K562 (cell line): ENCODE results near the gene MYO3A. TPM values are rescaled to one million over a fixed set of nuclear protein-coding genes. Genes with fewer than 3 reads are reported as not detected.

Experiments used
- ATAC-seq: fragments of 200-7000 bp; cut with Tn5 transposase; 3 replicates; pipeline ENCODE4 v1.9.1; 2020; ENCODE audit warnings: moderate library complexity
- BruUV-seq: library from RNA; stranded (reverse); fragments of 400-500 nt; replicated peaks from 2 replicates; lab custom pipeline; 2021; lab: Mats Ljungman, UMichigan
- CTCF ChIA-PET: fragments of 300-600 bp; formaldehyde crosslinking; extraction: SDS; loops from one replicate; lab custom pipeline; 2021; ENCODE audit warnings: low intra/inter-chr PET ratio; lab: Yijun Ruan, JAX
- POLR2A ChIA-PET: fragments of 300-600, 350-650 bp; sonication (Branson Sonifier 250); formaldehyde crosslinking; extraction: SDS; loops from one replicate; lab custom pipeline; 2021; ENCODE audit warnings: antibody characterized with exemption, inconsistent platforms; lab: Yijun Ruan, JAX
- DNase-seq, 4 experiments: peaks; one replicate each; pipeline versions ENCODE4 v3.0.0 to v3.0.0-alpha.2; 2011 to 2018; ENCODE audit warnings: low spot score in 3 of 4, mixed read lengths in 3 of 4; ENCODE audit errors: extremely low read depth in 1 of 4
- FAIRE-seq: peaks from 2 replicates; lab custom pipeline; 2011; peaks lifted over from hg19 to GRCh38; lab: Jason Lieb, UNC
- H2AFZ ChIP-seq: 2 replicates; pipeline ENCODE4 v1.6.0; 2011; ENCODE audit warnings: low read depth, low read length, control low read depth, inconsistent platforms
- H3K27ac ChIP-seq: fragments of 200-600 bp; 3 replicates; pipeline ENCODE4 v1.8.0; 2011; ENCODE audit warnings: low read depth, mild to moderate bottlenecking, control low read depth, inconsistent platforms, low read length, moderate library complexity, mixed read lengths; ENCODE audit errors: extremely low read depth
- H3K27me3 ChIP-seq, 2 experiments: fragments of 300-600 bp in 1 of 2; 2 replicates in 1 of 2; 3 replicates in 1 of 2; pipeline versions ENCODE4 v1.6.0 to v1.8.0; 2011; ENCODE audit warnings: inconsistent platforms in 2 of 2, low read length in 2 of 2, mild to moderate bottlenecking in 1 of 2, mixed read lengths in 1 of 2, moderate library complexity in 1 of 2; ENCODE audit not compliant: control insufficient read depth in 2 of 2, insufficient read depth in 2 of 2
- H3K36me3 ChIP-seq: fragments of 300-600 bp; 3 replicates; pipeline ENCODE4 v1.8.0; 2011; ENCODE audit warnings: mild to moderate bottlenecking, low read length, inconsistent platforms; ENCODE audit not compliant: control insufficient read depth, insufficient read depth
- H3K4me1 ChIP-seq, 2 experiments: fragments of 200-600 bp in 1 of 2; replicated peaks in 1 of 2; 2 replicates in 1 of 2; 3 replicates in 1 of 2; pipeline versions ENCODE4 v1.5.1 to v1.8.0; 2011; ENCODE audit warnings: inconsistent platforms in 2 of 2, low read length in 2 of 2, mild to moderate bottlenecking in 1 of 2, mixed read lengths in 1 of 2, moderate library complexity in 1 of 2; ENCODE audit not compliant: control insufficient read depth in 2 of 2, insufficient read depth in 2 of 2
- H3K4me2 ChIP-seq: 2 replicates; pipeline ENCODE4 v1.6.1; 2011; ENCODE audit warnings: low read length, control low read depth, inconsistent platforms, mixed read lengths; ENCODE audit not compliant: insufficient read depth
- H3K4me3 ChIP-seq: fragments of 200-600 bp; sonication (generic), shearing (Covaris generic); 2 replicates; pipeline ENCODE4 v1.5.1; 2016; ENCODE audit warnings: control low read depth, inconsistent platforms
- H3K79me2 ChIP-seq: fragments of 200-600 bp; 3 replicates; pipeline ENCODE4 v1.8.0; 2011; ENCODE audit warnings: low read length, inconsistent platforms; ENCODE audit not compliant: control insufficient read depth, insufficient read depth
- H3K9ac ChIP-seq, 2 experiments: 2 replicates each; pipeline versions ENCODE4 v1.6.0 to v1.6.1; 2011; ENCODE audit warnings: low read depth in 2 of 2, low read length in 2 of 2, control low read depth in 1 of 2, inconsistent platforms in 1 of 2, mild to moderate bottlenecking in 1 of 2, mixed read lengths in 1 of 2; ENCODE audit not compliant: insufficient read depth in 1 of 2
- H3K9me1 ChIP-seq: one replicate; pipeline ENCODE4 v1.6.0; 2011; ENCODE audit warnings: inconsistent platforms, mild to moderate bottlenecking, low read length, moderate library complexity; ENCODE audit not compliant: control insufficient read depth, insufficient read depth
- H3K9me3 ChIP-seq: replicated peaks from 2 replicates; pipeline ENCODE4 v1.5.1; 2011; ENCODE audit warnings: low read depth, low read length, inconsistent platforms; ENCODE audit not compliant: control insufficient read depth, insufficient read depth
- H4K20me1 ChIP-seq: replicated peaks from 2 replicates; pipeline ENCODE4 v1.6.1; 2011; ENCODE audit warnings: low read length, inconsistent platforms, mixed read lengths; ENCODE audit not compliant: control insufficient read depth, insufficient read depth
- CREM ChIP-seq: IDR thresholded peaks from 2 replicates; pipeline ENCODE4 v1.6.1; 2014; ENCODE audit warnings: antibody characterized with exemption, low read depth
- EHMT2 ChIP-seq: fragments of 450-650 bp; IDR thresholded peaks from 2 replicates; pipeline ENCODE4 v1.6.1; 2018; ENCODE audit warnings: antibody characterized with exemption
- FUS ChIP-seq: fragments of 200-400 bp; formaldehyde crosslinking; optimal IDR thresholded peaks from 2 replicates; pipeline ENCODE3; 2017; ENCODE audit warnings: low read depth, low read length
- MAFG ChIP-seq: fragments of 450-650 bp; conservative IDR thresholded peaks from 2 replicates; pipeline ENCODE4 v1.6.1; 2016; ENCODE audit warnings: missing genetic modification characterization, missing compliant biosample characterization
- NFXL1 ChIP-seq: fragments of 450-650 bp; formaldehyde crosslinking; IDR thresholded peaks from 2 replicates; pipeline ENCODE4 v1.4.0; 2021; ENCODE audit warnings: mild to moderate bottlenecking
- POLR2AphosphoS5 ChIP-seq: IDR thresholded peaks from 2 replicates; pipeline ENCODE4 v1.6.1; 2011; ENCODE audit warnings: mild to moderate bottlenecking, low read depth, low read length, moderate library complexity; ENCODE audit not compliant: control insufficient read depth, insufficient read depth
- RBM17 ChIP-seq: fragments of 200-400 bp; formaldehyde crosslinking; IDR thresholded peaks from 2 replicates; pipeline ENCODE4 v1.6.1; 2017; ENCODE audit warnings: low read depth, mild to moderate bottlenecking, low read length, borderline replicate concordance
- RFX1 ChIP-seq: fragments of 450-650 bp; IDR thresholded peaks from 2 replicates; pipeline ENCODE4 v1.6.1; 2016; ENCODE audit warnings: mild to moderate bottlenecking, moderate library complexity
- SAFB2 ChIP-seq: fragments of 200-400 bp; formaldehyde crosslinking; IDR thresholded peaks from 2 replicates; pipeline ENCODE4 v1.6.1; 2018; ENCODE audit warnings: borderline replicate concordance, low read length, low read depth, moderate library complexity; ENCODE audit not compliant: severe bottlenecking
- SIX5 ChIP-seq, 2 experiments: IDR thresholded peaks; 2 replicates each; pipeline ENCODE4 v1.6.1; 2011; ENCODE audit warnings: low read length in 2 of 2, borderline replicate concordance in 1 of 2, low read depth in 1 of 2, mild to moderate bottlenecking in 1 of 2, moderate library complexity in 1 of 2; ENCODE audit not compliant: insufficient read depth in 1 of 2
- XRCC3 ChIP-seq: fragments of 450-650 bp; IDR thresholded peaks from 2 replicates; pipeline ENCODE4 v1.6.1; 2017; ENCODE audit warnings: mild to moderate bottlenecking, moderate library complexity
- ZBTB34 ChIP-seq: fragments of 250-450 bp; sonication (Bioruptor Pico); IDR thresholded peaks from 2 replicates; pipeline ENCODE4 v1.8.0; 2021; ENCODE audit warnings: mild to moderate bottlenecking, moderate library complexity
- ZNF253 ChIP-seq: fragments of 250-450 bp; sonication (Bioruptor Pico); conservative IDR thresholded peaks from 2 replicates; pipeline ENCODE4 v1.6.1; 2021; ENCODE audit warnings: mild to moderate bottlenecking
- ZNF280A ChIP-seq: fragments of 450-650 bp; IDR thresholded peaks from 2 replicates; pipeline ENCODE4 v1.6.1; 2018; ENCODE audit warnings: mild to moderate bottlenecking, low read depth; ENCODE audit not compliant: partially characterized antibody
- ZNF77 ChIP-seq: fragments of 250-450 bp; sonication (Bioruptor Pico); IDR thresholded peaks from 2 replicates; pipeline ENCODE4 v1.5.0; 2020
- ZSCAN32 ChIP-seq: fragments of 450-650 bp; formaldehyde crosslinking; IDR thresholded peaks from 2 replicates; pipeline ENCODE4 v1.4.0; 2020; ENCODE audit warnings: mild to moderate bottlenecking, moderate library complexity
- WGBS: fragments of 100-300 bp; shearing (Covaris generic); methylation state at CpG from one replicate; pipeline ENCODE4 v1.1.6; 2016; ENCODE audit warnings: low coverage, mixed read lengths; ENCODE audit not compliant: insufficient coverage; ENCODE audit errors: missing lambda C conversion rate; 5-methylcytosine and 5-hydroxymethylcytosine counted together
- in situ Hi-C: fragments of 300-500 bp; cut with MboI; formaldehyde crosslinking; loops from 4 replicates; pipeline ENCODE4 v1.15.0; 2018; ENCODE audit warnings: inconsistent platforms, mixed read lengths
- intact Hi-C: fragments of 100-400 bp; cut with micrococcal nuclease; formaldehyde crosslinking; loops from 2 replicates; pipeline ENCODE4 v1.14.2; 2022
- polyA plus RNA-seq, 8 experiments: library from polyadenylated mRNA; depleted of rRNA in 4 of 8; stranded (reverse) in 5 of 8; unstranded in 3 of 8; fragments of >200 nt; fragmentation: Nextera tagmentation in 2 of 8; fragmentation: Illumina TruSeq in 1 of 8; extraction: Ambion mirVana in 2 of 8; extraction: Trizol in 1 of 8; gene quantifications; 2 replicates each; pipeline versions ENCODE4 v1.2.1 to v1.2.3, GENCODE V29; 2011 to 2014; ENCODE audit warnings: inconsistent platforms in 1 of 8, missing spikeins in 1 of 8
- total RNA-seq, 7 experiments: library from RNA; depleted of rRNA in 6 of 7; stranded (reverse); fragments of >200 nt in 6 of 7; fragmentation: Illumina TruSeq in 2 of 7; extraction: Trizol in 2 of 7; gene quantifications; 2 replicates each; pipeline versions ENCODE4 v1.2.1 to v1.2.3, GENCODE V29; 2011 to 2021; ENCODE audit warnings: low replicate concordance in 1 of 7
- TF ChIP-seq, protein P1 (sequence below): fragments of 450-650 bp; IDR thresholded peaks from 2 replicates; pipeline ENCODE4 v1.7.1; 2018; ENCODE audit warnings: mild to moderate bottlenecking, low read depth; ENCODE audit not compliant: partially characterized antibody

Gene MYO3A
- total and polyA plus RNA-seq, 9 of the 15 experiments (the other 6 are each of a cell fraction or from before 2014, with no cell fraction given) = not detected

- TF ChIP-seq ZBTB34 (no peak), MAFG (tag) (no peak), ZNF253 (CRISPR knock-in tag) (no peak), EHMT2 (no peak), FUS (no peak), ZNF280A (no peak)
These were observed 277.9 kb downstream of the MYO3A start (continued) for GRCh38 chr10:26211781-26212444.

DNA sequence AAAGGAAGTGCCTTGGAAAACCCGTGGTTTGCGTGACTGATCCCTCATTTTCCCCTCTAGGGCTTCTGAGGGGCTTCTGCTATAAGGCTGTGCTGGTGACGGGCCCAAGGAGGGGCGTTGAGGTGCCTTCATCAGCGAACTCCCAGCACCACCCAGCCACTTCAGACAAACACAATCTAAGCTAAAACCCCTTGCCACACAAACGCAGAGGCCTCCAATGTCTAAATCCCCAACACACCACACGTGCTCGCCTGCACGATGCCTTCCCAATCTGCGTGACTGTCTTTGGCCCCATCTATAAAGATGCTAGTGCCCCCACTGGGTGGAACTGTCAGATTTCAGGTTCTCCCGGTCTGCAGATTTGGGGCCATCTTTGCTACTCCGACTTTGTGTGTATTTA lies 278.5 kb downstream of the MYO3A start:
- no TSS peak for BruUV-seq
- H2AFZ ChIP-seq = no peak overlapping the region
- no peak overlapping the region for H3K9ac ChIP-seq
- no peak for FAIRE-seq
- WGBS = 1% methylated on average over 8 of the region's 12 CpGs
- no peaks in the 10 kb centered on the region for H3K9me3 ChIP-seq
- H3K9me1 ChIP-seq = no peaks in the 10 kb centered on the region
- H3K4me2 ChIP-seq = no peak overlapping the region
- ATAC-seq = no peak
- H3K36me3 ChIP-seq = no peaks in the 10 kb centered on the region
- POLR2A ChIA-PET = no interaction called here
- no peaks in the 10 kb centered on the region for H3K79me2 ChIP-seq
- H3K4me1 ChIP-seq = peaks cover 0 to 9% of the 10 kb centered on the region in 2 experiments; a peak in 1 of 5 replicates
- CTCF ChIA-PET = no interaction called here
- DNase-seq = no peak
- intact Hi-C loops = no loop called here
- in situ Hi-C loops = no loop called here
- H3K27ac ChIP-seq = no peak overlapping the region
- H4K20me1 ChIP-seq = no peaks in the 10 kb centered on the region
- H3K27me3 ChIP-seq = peaks cover 25 to 56% of the 10 kb centered on the region in 2 experiments; a peak in 3 of 5 replicates
- no peak overlapping the region for H3K4me3 ChIP-seq
- TF ChIP-seq SIX5 (IDR thresholded peaks at IDR 0.05; ENCODE audit: borderline replicate concordance in 1 of 2, insufficient read depth in 1 of 2, low read depth in 1 of 2, low read length in 2 of 2) = no peak
- TF ChIP-seq RFX1 = no peak
- no peak for TF ChIP-seq ZNF77 (CRISPR knock-in tag)
- no peak for TF ChIP-seq RBM17
- TF ChIP-seq POLR2AphosphoS5 = no peak
- no peak for TF ChIP-seq NFXL1
- no peak for TF ChIP-seq ZSCAN32 (CRISPR knock-in tag)
- TF ChIP-seq, protein P1, sequence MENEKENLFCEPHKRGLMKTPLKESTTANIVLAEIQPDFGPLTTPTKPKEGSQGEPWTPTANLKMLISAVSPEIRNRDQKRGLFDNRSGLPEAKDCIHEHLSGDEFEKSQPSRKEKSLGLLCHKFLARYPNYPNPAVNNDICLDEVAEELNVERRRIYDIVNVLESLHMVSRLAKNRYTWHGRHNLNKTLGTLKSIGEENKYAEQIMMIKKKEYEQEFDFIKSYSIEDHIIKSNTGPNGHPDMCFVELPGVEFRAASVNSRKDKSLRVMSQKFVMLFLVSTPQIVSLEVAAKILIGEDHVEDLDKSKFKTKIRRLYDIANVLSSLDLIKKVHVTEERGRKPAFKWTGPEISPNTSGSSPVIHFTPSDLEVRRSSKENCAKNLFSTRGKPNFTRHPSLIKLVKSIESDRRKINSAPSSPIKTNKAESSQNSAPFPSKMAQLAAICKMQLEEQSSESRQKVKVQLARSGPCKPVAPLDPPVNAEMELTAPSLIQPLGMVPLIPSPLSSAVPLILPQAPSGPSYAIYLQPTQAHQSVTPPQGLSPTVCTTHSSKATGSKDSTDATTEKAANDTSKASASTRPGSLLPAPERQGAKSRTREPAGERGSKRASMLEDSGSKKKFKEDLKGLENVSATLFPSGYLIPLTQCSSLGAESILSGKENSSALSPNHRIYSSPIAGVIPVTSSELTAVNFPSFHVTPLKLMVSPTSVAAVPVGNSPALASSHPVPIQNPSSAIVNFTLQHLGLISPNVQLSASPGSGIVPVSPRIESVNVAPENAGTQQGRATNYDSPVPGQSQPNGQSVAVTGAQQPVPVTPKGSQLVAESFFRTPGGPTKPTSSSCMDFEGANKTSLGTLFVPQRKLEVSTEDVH = no peak
- TF ChIP-seq XRCC3 = no peak
- no peak for TF ChIP-seq CREM
- no peak for TF ChIP-seq SAFB2
